HepG2 (cell line): ENCODE results near the gene MKRN1. TPM values are rescaled to one million over a fixed set of nuclear protein-coding genes. Genes with fewer than 3 reads are reported as not detected.

Experiments used
- ATAC-seq: fragments of 200-7000 bp; cut with Tn5 transposase; 3 replicates; pipeline ENCODE4 v1.9.1; 2020; ENCODE audit warnings: mild to moderate bottlenecking, moderate library complexity
- BruUV-seq: library from RNA; stranded (reverse); fragments of 400-500 nt; replicated peaks from 2 replicates; lab custom pipeline; 2021; lab: Mats Ljungman, UMichigan
- CTCF ChIA-PET: fragments of 300-600 bp; formaldehyde crosslinking; extraction: SDS; loops from one replicate; lab custom pipeline; 2021; ENCODE audit warnings: low total read pairs, inconsistent platforms, low intra/inter-chr PET ratio; lab: Yijun Ruan, JAX
- POLR2A ChIA-PET: fragments of 350-600 bp; sonication (Branson Sonifier 250); formaldehyde crosslinking; loops from one replicate; lab custom pipeline; 2020; ENCODE audit warnings: antibody characterized with exemption, inconsistent platforms; lab: Yijun Ruan, JAX
- DNase-seq: peaks from one replicate; pipeline ENCODE4 v3.0.0-alpha.2; 2015; ENCODE audit warnings: low spot score
- FAIRE-seq: peaks from 3 replicates; lab custom pipeline; 2011; peaks lifted over from hg19 to GRCh38; lab: Jason Lieb, UNC
- H2AFZ ChIP-seq: one replicate; pipeline ENCODE4 v1.6.1; 2011; ENCODE audit warnings: low read length, inconsistent platforms
- H3K27ac ChIP-seq: fragments of 300-600 bp; 3 replicates; pipeline ENCODE4 v1.8.0; 2011; ENCODE audit warnings: mixed run types, mild to moderate bottlenecking, mixed read lengths, low read length, inconsistent platforms; ENCODE audit not compliant: insufficient read depth; ENCODE audit errors: extremely low read length
- H3K27me3 ChIP-seq, 2 experiments: fragments of 200-600 bp in 1 of 2; 2 replicates in 1 of 2; 3 replicates in 1 of 2; pipeline versions ENCODE4 v1.6.0 to v1.8.0; 2011; ENCODE audit warnings: low read length in 2 of 2, mild to moderate bottlenecking in 2 of 2, moderate library complexity in 2 of 2, inconsistent platforms in 1 of 2; ENCODE audit not compliant: insufficient read depth in 2 of 2, control insufficient read depth in 1 of 2
- H3K36me3 ChIP-seq, 2 experiments: fragments of 200-600 bp in 1 of 2; replicated peaks in 1 of 2; 2 replicates in 1 of 2; 3 replicates in 1 of 2; pipeline versions ENCODE4 v1.5.1 to v1.8.0; 2011; ENCODE audit warnings: low read length in 2 of 2, inconsistent platforms in 1 of 2; ENCODE audit not compliant: insufficient read depth in 2 of 2, control insufficient read depth in 1 of 2
- H3K4me1 ChIP-seq: 2 replicates; pipeline ENCODE4 v1.5.1; 2012; ENCODE audit warnings: low read length, inconsistent platforms; ENCODE audit not compliant: insufficient read depth
- H3K4me2 ChIP-seq: 2 replicates; pipeline ENCODE4 v1.6.0; 2011; ENCODE audit warnings: low read depth, low read length, inconsistent platforms
- H3K4me3 ChIP-seq, 3 experiments: fragments of 200-600 bp in 1 of 3; sonication (generic), shearing (Covaris generic) in 1 of 3; replicated peaks in 1 of 3; 2 replicates each; pipeline ENCODE4 v1.5.1; 2011 to 2016; ENCODE audit warnings: low read length in 3 of 3, inconsistent platforms in 2 of 3, low read depth in 2 of 3, mild to moderate bottlenecking in 2 of 3, control low read depth in 1 of 3, mixed read lengths in 1 of 3; ENCODE audit not compliant: insufficient read depth in 1 of 3
- H3K79me2 ChIP-seq: one replicate; pipeline ENCODE4 v1.6.1; 2011; ENCODE audit warnings: low read length, inconsistent platforms; ENCODE audit not compliant: insufficient read depth
- H3K9ac ChIP-seq: 2 replicates; pipeline ENCODE4 v1.6.0; 2011; ENCODE audit warnings: mild to moderate bottlenecking, low read depth, low read length, inconsistent platforms; ENCODE audit not compliant: insufficient read depth
- H3K9me3 ChIP-seq: 2 replicates; pipeline ENCODE4 v1.5.1; 2012; ENCODE audit warnings: mild to moderate bottlenecking, low read length
- H4K20me1 ChIP-seq: 2 replicates; pipeline ENCODE4 v1.6.0; 2011; ENCODE audit warnings: inconsistent platforms, mild to moderate bottlenecking, low read length, moderate library complexity; ENCODE audit not compliant: insufficient read depth
- AHDC1 ChIP-seq: sonication (generic); formaldehyde crosslinking; IDR thresholded peaks from 2 replicates; pipeline ENCODE4 v1.5.1; 2020; ENCODE audit warnings: mild to moderate bottlenecking, missing genetic modification reagents, borderline replicate concordance
- ARID3A ChIP-seq: IDR thresholded peaks from 2 replicates; pipeline ENCODE4 v1.6.1; 2012; ENCODE audit warnings: low read depth, low read length, improper control_type of control experiment
- CTCF ChIP-seq: sonication (generic); formaldehyde crosslinking; IDR thresholded peaks from 2 replicates; pipeline ENCODE4 v1.5.0; 2020; ENCODE audit warnings: mild to moderate bottlenecking, missing genetic modification reagents, moderate library complexity
- GATAD2A ChIP-seq: IDR thresholded peaks from 2 replicates; pipeline ENCODE4 v1.6.1; 2016
- KDM5A ChIP-seq: fragments of 200-600 bp; sonication (generic); IDR thresholded peaks from 2 replicates; pipeline ENCODE4 v1.7.0; 2018; ENCODE audit warnings: antibody characterized with exemption, mild to moderate bottlenecking, low read length, borderline replicate concordance
- RAD21 ChIP-seq: fragments of 450-650 bp; formaldehyde crosslinking; IDR thresholded peaks from 2 replicates; pipeline ENCODE4 v1.5.0; 2020; ENCODE audit warnings: mild to moderate bottlenecking
- SMC3 ChIP-seq: IDR thresholded peaks from 2 replicates; pipeline ENCODE4 v1.6.1; 2011; ENCODE audit warnings: low read length, improper control_type of control experiment
- STAG1 ChIP-seq: sonication (generic); formaldehyde crosslinking; IDR thresholded peaks from 2 replicates; pipeline ENCODE4 v1.4.0; 2020; ENCODE audit warnings: missing genetic modification reagents
- ZFP62 ChIP-seq: sonication (generic); formaldehyde crosslinking; IDR thresholded peaks from 2 replicates; pipeline ENCODE4 v1.4.0; 2020; ENCODE audit warnings: missing genetic modification reagents
- WGBS: methylation state at CpG from one replicate; pipeline ENCODE4 v1.1.6; 2017; ENCODE audit warnings: low lambda C conversion rate; 5-methylcytosine and 5-hydroxymethylcytosine counted together
- in situ Hi-C: cut with HindIII; loops from 2 replicates; pipeline ENCODE4 v1.10.0; 2017; ENCODE audit warnings: low pct_unique_long_range_greater_than_20kb; ENCODE audit not compliant: extremely low pct_ligation_motif_present
- intact Hi-C: fragments of 100-400 bp; cut with micrococcal nuclease; formaldehyde crosslinking; loops from one replicate; pipeline ENCODE4 v1.10.0; 2022; ENCODE audit not compliant: unreplicated experiment
- polyA plus RNA-seq, 8 experiments: library from polyadenylated mRNA; depleted of rRNA in 3 of 8; stranded (reverse) in 7 of 8; unstranded in 1 of 8; fragments of >200 nt; fragmentation: Illumina TruSeq in 4 of 8; extraction: Trizol in 4 of 8; gene quantifications; 2 replicates each; pipeline versions ENCODE4 v1.2.1 to v1.2.3, GENCODE V29; 2011 to 2016; ENCODE audit warnings: low read depth in 4 of 8, missing spikeins in 1 of 8, mixed read lengths in 1 of 8; ENCODE audit not compliant: insufficient read depth in 1 of 8
- total RNA-seq, 5 experiments: library from RNA; depleted of rRNA; stranded (reverse); fragments of >200 nt; fragmentation: Illumina TruSeq; extraction: Trizol; gene quantifications; 2 replicates each; pipeline ENCODE4 v1.2.3, GENCODE V29; 2016; ENCODE audit warnings: low read depth in 1 of 5

Gene MKRN1
- total and polyA plus RNA-seq, 2 of the 13 experiments (the other 11 are each of a cell fraction or from before 2014, with no cell fraction given): 28.5 to 32.8 TPM

- intact Hi-C loops: loop anchor here (1.0 kb wide), 1 partner anchor 17 kb away; no protein-coding TSS in a partner anchor
- no peak for FAIRE-seq
- Histone ChIP-seq H3K27me3 (no peaks in the 10 kb centered on the region), H3K4me3 (no peak overlapping the region), H3K9me3 (no peaks in the 10 kb centered on the region), H3K9ac (no peak overlapping the region), H3K36me3 (peaks cover 0 to 9% of the 10 kb centered on the region in 2 experiments; a peak in 1 of 5 replicates), H4K20me1 (peaks cover 33% of the 10 kb centered on the region), H3K4me1 (peaks cover 28% of the 10 kb centered on the region), H3K27ac (no peak overlapping the region), H2AFZ (no peak overlapping the region), H3K4me2 (no peak overlapping the region), H3K79me2 (peaks cover 67% of the 10 kb centered on the region)
- no TSS peak for BruUV-seq
- WGBS: 34% methylated on average over 2 of the region's 2 CpGs
- in situ Hi-C loops: no loop called here
- ATAC-seq: no peak
- CTCF ChIA-PET: interaction anchor here (0.7 to 1.9 kb wide), 4 partner anchors 17 to 178 kb away, joined by 3 to 22 read pairs (median 4); no protein-coding TSS in a partner anchor
- peak; percentile 43 for TF ChIP-seq RAD21 (CRISPR knock-in tag)
- peak; percentile 64 for TF ChIP-seq STAG1 (CRISPR knock-in tag)
- TF ChIP-seq ZFP62 (CRISPR knock-in tag): no peak
- 0 out of 2 replicates have a peak, but pooled peaks have one; percentile 11 for TF ChIP-seq GATAD2A
- TF ChIP-seq KDM5A: 0 out of 2 replicates have a peak, but pooled peaks have one; percentile 15
- peak; percentile 59 for TF ChIP-seq CTCF (CRISPR knock-in tag)
- TF ChIP-seq ARID3A: peak; percentile 88
- TF ChIP-seq AHDC1 (CRISPR knock-in tag): no peak
- TF ChIP-seq SMC3: 0 out of 2 replicates have a peak, but pooled peaks have one; percentile 24
- POLR2A ChIA-PET: interaction anchor here (0.7 kb wide), 1 partner anchor 427 kb away, joined by 3 read pairs; no protein-coding TSS in a partner anchor
- DNase-seq: peak; percentile 46
Measured at GRCh38 chr7:140475747-140476333, 3.5 kb downstream of the MKRN1 start.
